Heart right ventricle (tissue), 16 donors: ENCODE measurements around the gene PANX2. TPM values are rescaled to one million over a fixed set of nuclear protein-coding genes. Genes with fewer than 3 reads are reported as not detected.

Experiments used
- ATAC-seq, 8 donors: fragments of 200-7000 bp; cut with Tn5 transposase; one replicate each; pipeline ENCODE4 v1.9.1; 2020; ENCODE audit warnings: mild to moderate bottlenecking in 8 of 8, moderate library complexity in 8 of 8, moderate number of reproducible peaks in 1 of 8
- DNase-seq, 2 donors: peaks; one replicate each; pipeline ENCODE4 v3.0.0-alpha.2; 2020
- H3K27ac ChIP-seq, 10 donors: fragments of 200-600 bp; sonication (generic) in 2 of 10; one replicate each; pipeline versions ENCODE4 v1.5.0 to v1.8.0; 2020 to 2022; ENCODE audit warnings: mild to moderate bottlenecking in 3 of 10
- H3K27me3 ChIP-seq, 7 donors: fragments of 200-600 bp; one replicate each; pipeline ENCODE4 v1.8.0; 2021 to 2022; ENCODE audit warnings: mild to moderate bottlenecking in 2 of 7
- H3K36me3 ChIP-seq, 9 donors: fragments of 200-600 bp; sonication (generic) in 1 of 9; one replicate each; pipeline versions ENCODE4 v1.5.0 to v1.8.0; 2020 to 2022; ENCODE audit warnings: mild to moderate bottlenecking in 2 of 9
- H3K4me1 ChIP-seq, 9 donors: fragments of 200-600 bp; sonication (generic) in 1 of 9; one replicate each; pipeline versions ENCODE4 v1.5.0 to v1.8.0; 2020 to 2022; ENCODE audit warnings: mild to moderate bottlenecking in 4 of 9
- H3K4me3 ChIP-seq, 10 donors: fragments of 200-600 bp; sonication (generic) in 2 of 10; one replicate each; pipeline versions ENCODE4 v1.5.0 to v1.8.0; 2020 to 2022; ENCODE audit warnings: mild to moderate bottlenecking in 7 of 10, moderate library complexity in 2 of 10
- H3K9me3 ChIP-seq, 11 donors: fragments of 200-600 bp in 10 of 11; sonication (generic) in 2 of 11; one replicate each; pipeline versions ENCODE4 v1.5.0 to v1.8.0; 2013 to 2022; ENCODE audit warnings: mild to moderate bottlenecking in 2 of 11, control low read depth in 1 of 11, moderate library complexity in 1 of 11
- CTCF ChIP-seq, 9 donors: fragments of 200-600 bp; sonication (generic) in 2 of 9; IDR thresholded peaks; one replicate each; pipeline versions ENCODE4 v1.5.0 to v1.8.0; 2021 to 2022; ENCODE audit warnings: antibody characterized with exemption in 9 of 9, mild to moderate bottlenecking in 5 of 9, moderate library complexity in 1 of 9
- WGBS, 2 donors: extraction: QIAGEN DNeasy Blood & Tissue Kit; methylation state at CpG; one replicate each; pipeline ENCODE4 v1.1.7; 2013; ENCODE audit warnings: inconsistent platforms in 1 of 2; 5-methylcytosine and 5-hydroxymethylcytosine counted together
- intact Hi-C, 10 donors: fragments of 100-400 bp; cut with DNase I; formaldehyde crosslinking; loops; one replicate each; pipeline versions ENCODE4 v1.11.1 to v1.14.2; 2022
- polyA plus RNA-seq, 2 donors: library from polyadenylated mRNA; stranded (reverse); fragments of 200-250 nt; gene quantifications; one replicate each; pipeline ENCODE4 v1.2.3, GENCODE V29; 2013
- total RNA-seq, 10 donors: library from RNA; stranded (reverse); fragmentation: NEBNext Ultra II Directional in 3 of 10; extraction: Animal tissue kit (Norgen Biotek cat#: 25700) in 3 of 10; gene quantifications; one replicate each; pipeline versions ENCODE4 v1.2.1 to v1.2.4, GENCODE V29; 2021 to 2023
- donor health status: Arrhythmogenic right ventricular cardiomyopathy.
- donor health status: ischemic (EF 13 %, LVEDD 7.1; RV severe dilation, severe dysfunction).
- donor health status: healthy with polysubstance abuse.
- donor health status: DM: no; HTN: yes; CAD: no.
- donor health status: DM: no; HTN: no; CAD: no.
- donor health status: ischemic (EF 25% LVEDD 6.9; RV normal size, moderate dysfunction).
- donor health status: ischemic (EF 25% LVEDD 5.7; RV mildly dilated, moderate dysfunction).
- donor health status: healthy.
- donor health status: DM: yes; HTN: yes; CAD: no.
- donor health status: Ischemic cardiomyopathy.
- donor health status: ischemic (EF 35%, LVEDD 5.7; RV mildly dilated, moderate dysfunction).
- donor health status: nonischemic (EF 11% LVEDD 7.7; RV severe dilation, severe dysfunction).
- donor health status: DM: yes; HTN: yes; CAD: no.
- donor health status: PGD.
- donor health status: ischemic (EF 29% LVEDD 5.4; RV normal size, mild dysfunction).
- donor health status: nonischemic (EF 23%, LVEDD 6.1; RV moderate dilation, normal function).

The PANX2 gene
- total and polyA plus RNA-seq, 12 donors, result 0.07 to 0.61 (median 0.21) TPM; not detected in 3

DNA sequence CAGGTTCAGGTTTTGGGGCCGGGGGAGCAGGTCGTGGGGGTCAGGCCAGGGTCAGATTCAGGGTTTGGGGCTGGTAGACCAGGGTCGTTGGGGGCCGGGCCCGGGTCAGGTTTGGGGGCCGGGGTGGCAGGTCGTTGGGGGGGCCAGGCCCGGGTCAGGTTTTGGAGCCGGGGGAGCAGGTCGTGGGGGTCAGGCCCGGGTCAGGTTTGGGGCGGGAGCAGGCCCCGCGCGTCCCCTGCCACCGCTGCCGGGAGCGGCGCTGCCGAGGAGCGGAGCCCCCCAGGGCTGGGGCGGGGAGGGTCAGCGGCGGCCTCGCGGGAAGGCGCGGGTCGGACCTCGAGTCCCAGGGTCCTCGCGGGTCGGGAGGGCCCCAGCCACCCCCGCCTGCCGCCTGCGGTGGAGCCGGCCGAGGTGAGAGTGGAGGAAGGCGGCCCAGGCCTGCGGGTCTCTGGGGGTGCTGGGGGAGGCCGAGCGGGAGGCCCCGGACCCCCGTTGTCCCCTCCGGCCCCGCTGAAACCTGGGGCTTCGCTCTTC lies 15.7 kb downstream of the PANX2 start:
- peak overlapping the region; percentile 50 to 78 (median 72) for H3K4me3 ChIP-seq
- peaks cover 19 to 68% (median 64%) of the 10 kb centered on the region in 9 donors for H3K4me1 ChIP-seq
- H3K36me3 ChIP-seq, result peaks cover 0 to 6% (median 0%) of the 10 kb centered on the region in 9 donors
- H3K27me3 ChIP-seq, result no peaks in the 10 kb centered on the region
- peak overlapping the region in 9 of 10 donors; percentile 52 to 94 (median 71) for H3K27ac ChIP-seq
- DNase-seq (peak in 1 of 2 donors; percentile 31), ATAC-seq (no peak)
- WGBS, 2 donors, result 1 to 3% methylated on average over 32 to 47 of the region's 47 CpGs
- no peak for TF ChIP-seq CTCF (IDR thresholded peaks at IDR 0.05)
- H3K9me3 ChIP-seq, result no peaks in the 10 kb centered on the region
- intact Hi-C loops, result no loop called here

- ATAC-seq, result no peak
- Histone ChIP-seq H3K4me1 (peaks cover 19 to 75% (median 67%) of the 10 kb centered on the region in 9 donors), H3K4me3 (peak overlapping the region; percentile 50 to 78 (median 72)), H3K36me3 (peaks cover 0 to 6% (median 0%) of the 10 kb centered on the region in 9 donors), H3K27ac (peak overlapping the region in 9 of 10 donors; percentile 52 to 94 (median 71)), H3K27me3 (no peaks in the 10 kb centered on the region), H3K9me3 (no peaks in the 10 kb centered on the region)
- peak in 1 of 2 donors; percentile 23 for DNase-seq
- TF ChIP-seq CTCF (IDR thresholded peaks at IDR 0.05), result no peak
- intact Hi-C loops, result no loop called here
- 49 to 55% methylated on average over 26 of the region's 26 CpGs for WGBS, 2 donors
Observed at GRCh38 chr22:50186761-50187523, 16.4 kb downstream of the PANX2 start.

DNA sequence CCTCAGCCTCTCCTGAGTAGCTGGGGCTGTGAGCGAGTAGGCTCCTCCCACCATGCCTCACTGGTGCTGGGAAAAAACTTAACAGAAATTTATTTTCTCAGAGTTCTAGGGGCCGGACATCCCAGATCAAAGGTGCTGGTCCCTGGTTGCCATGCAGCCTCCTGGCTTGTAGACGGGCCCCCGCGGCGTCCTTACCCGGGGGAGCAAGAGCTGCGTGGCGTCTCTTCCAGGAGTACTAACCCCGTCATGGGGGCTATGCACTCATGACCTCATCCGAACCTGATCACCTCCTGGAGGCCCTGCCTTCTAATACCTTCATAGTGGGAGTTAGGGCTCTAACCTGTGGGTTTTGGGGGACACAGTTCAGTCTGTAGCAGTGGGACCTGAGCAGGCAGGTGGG lies 17.8 kb downstream of the PANX2 start:
- Histone ChIP-seq H3K27me3 (no peaks in the 10 kb centered on the region), H3K27ac (peak overlapping the region in 2 of 10 donors; percentile 78 to 97), H3K4me1 (peaks cover 19 to 87% (median 63%) of the 10 kb centered on the region in 9 donors), H3K9me3 (no peaks in the 10 kb centered on the region), H3K4me3 (no peak overlapping the region), H3K36me3 (peaks cover 0 to 11% (median 0%) of the 10 kb centered on the region in 9 donors)
- no peak for ATAC-seq
- DNase-seq, result no peak
- 95 to 96% methylated on average over 11 of the region's 11 CpGs for WGBS, 2 donors
- TF ChIP-seq CTCF (IDR thresholded peaks at IDR 0.05), result no peak
- intact Hi-C loops, result no loop called here

- no peaks in the 10 kb centered on the region for H3K27me3 ChIP-seq
- peak in 1 of 8 donors; percentile 2 for ATAC-seq
- H3K9me3 ChIP-seq, result no peaks in the 10 kb centered on the region
- peaks cover 0 to 21% (median 0%) of the 10 kb centered on the region in 9 donors for H3K36me3 ChIP-seq
- peak in 1 of 2 donors; percentile 50 for DNase-seq
- peaks cover 13 to 77% (median 53%) of the 10 kb centered on the region in 9 donors for H3K4me1 ChIP-seq
- intact Hi-C loops, result no loop called here
- H3K27ac ChIP-seq, result peak overlapping the region in 9 of 10 donors; percentile 64 to 97 (median 80)
- WGBS, 2 donors, result 69 to 73% methylated on average over 20 of the region's 20 CpGs
- H3K4me3 ChIP-seq, result peak overlapping the region in 4 of 10 donors; percentile 54 to 63 (median 55)
- TF ChIP-seq CTCF (IDR thresholded peaks at IDR 0.05), result no peak
Observed at GRCh38 chr22:50189184-50189848, 18.8 kb downstream of the PANX2 start.
